Left kidney (tissue), 2 donors: Measurements from ENCODE around the gene RBBP4. TPM values are rescaled to one million over a fixed set of nuclear protein-coding genes. Genes with fewer than 3 reads are reported as not detected.
"Not testable (repeated sequence)": the region's sequence is repeated elsewhere in the genome, so short reads cannot be mapped to it uniquely, and the experiment has no call there.

Experiments used
- DNase-seq: peaks from one replicate; pipeline ENCODE4 v3.0.0-alpha.2; 2013
- polyA plus RNA-seq: library from polyadenylated mRNA; unstranded; fragments of 120-200 nt; gene quantifications from one replicate; pipeline ENCODE4 v1.2.1, GENCODE V29; 2013; ENCODE audit not compliant: insufficient read length

RBBP4 gene
- polyA plus RNA-seq, 1 donor, result 379 TPM

DNA sequence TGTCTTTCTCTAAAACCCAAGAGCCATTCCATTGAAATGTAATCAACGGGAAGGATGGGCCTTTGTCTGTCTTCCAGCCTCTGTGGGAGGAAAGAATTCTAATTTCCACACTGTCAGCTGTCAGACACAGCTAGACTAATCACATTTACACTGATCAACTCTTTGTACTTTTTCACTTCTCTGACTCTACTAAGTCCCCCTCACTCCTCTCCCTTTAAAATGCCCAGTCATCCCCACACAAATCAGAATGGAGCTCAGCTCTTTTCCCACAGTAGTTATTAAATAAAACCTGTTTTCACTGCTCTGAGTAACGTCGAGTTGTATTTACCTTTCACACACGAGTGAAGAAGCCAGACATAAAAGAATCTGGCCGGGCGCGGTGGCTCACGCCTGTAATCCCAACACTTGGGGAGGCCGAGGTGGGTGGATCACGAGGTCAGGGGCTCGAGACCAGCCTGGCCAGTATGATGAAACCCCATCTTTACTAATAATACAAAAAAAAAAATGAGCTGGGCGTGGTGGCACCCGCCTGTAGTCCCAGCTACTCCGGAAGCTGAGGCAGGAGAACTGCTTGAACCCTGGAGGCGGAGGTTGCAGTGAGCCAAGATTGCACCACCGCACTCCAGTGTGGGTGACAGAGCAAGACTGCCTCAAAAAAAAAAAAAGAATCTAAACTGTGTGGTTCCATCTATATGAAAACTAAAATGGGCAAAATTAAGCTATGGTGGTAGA lies 13.9 kb upstream of the RBBP4 start:
- no peak for DNase-seq

DNA sequence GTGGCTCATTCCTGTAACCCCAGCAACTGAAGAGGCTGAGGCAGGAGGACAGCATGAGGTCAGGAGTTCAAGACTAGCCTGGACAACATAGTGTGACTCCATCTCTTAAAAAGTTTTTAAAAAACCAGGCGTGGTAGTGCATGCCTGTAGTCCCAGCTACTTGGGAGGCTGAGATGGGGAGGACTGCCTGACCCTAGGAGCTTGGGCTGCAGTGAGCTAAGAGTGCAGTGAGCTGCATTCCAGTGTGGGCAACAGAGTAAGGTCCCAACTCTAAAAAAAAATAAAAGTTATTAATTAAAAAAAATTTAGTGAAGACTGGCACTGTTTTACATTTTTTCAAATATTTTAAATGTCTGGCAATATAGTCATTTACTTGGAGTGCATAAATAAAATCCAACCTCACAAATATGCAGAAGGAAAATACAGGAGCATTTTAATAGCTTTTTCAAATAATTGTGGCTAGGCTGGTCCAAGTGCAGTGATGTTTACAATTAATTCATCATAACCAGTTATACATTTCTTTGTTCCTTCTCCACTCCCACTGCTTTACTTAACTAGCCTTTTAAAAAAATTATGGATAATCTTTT lies 11.4 kb upstream of the RBBP4 start:
- DNase-seq, result no peak

DNA sequence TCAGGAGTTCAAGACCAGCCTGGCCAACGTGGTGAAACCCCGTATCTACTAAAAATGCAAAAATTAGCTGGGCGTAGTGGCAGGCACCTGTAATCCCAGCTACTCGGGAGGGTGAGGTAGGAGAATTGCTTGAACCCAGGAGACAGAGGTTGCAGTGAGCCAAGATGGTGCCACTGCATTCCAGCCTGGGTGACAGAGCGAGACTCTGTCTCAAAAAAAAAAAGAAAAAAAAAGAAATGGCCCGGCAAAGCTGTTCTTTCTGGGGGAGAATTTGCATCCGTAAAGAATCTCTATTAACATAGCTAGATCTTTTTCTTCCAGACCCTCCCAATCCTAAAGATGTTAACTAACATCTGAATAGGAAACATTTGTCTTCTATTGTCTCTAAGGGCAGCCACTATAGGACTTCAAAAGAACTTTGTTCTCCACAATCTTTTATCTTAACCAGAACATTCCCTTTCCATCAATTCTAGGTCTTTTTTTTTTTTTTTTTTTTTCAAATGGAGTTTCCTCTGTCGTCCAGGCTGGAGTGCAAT lies 8.6 kb upstream of the RBBP4 start:
- DNase-seq, result not testable (repeated sequence)

DNA sequence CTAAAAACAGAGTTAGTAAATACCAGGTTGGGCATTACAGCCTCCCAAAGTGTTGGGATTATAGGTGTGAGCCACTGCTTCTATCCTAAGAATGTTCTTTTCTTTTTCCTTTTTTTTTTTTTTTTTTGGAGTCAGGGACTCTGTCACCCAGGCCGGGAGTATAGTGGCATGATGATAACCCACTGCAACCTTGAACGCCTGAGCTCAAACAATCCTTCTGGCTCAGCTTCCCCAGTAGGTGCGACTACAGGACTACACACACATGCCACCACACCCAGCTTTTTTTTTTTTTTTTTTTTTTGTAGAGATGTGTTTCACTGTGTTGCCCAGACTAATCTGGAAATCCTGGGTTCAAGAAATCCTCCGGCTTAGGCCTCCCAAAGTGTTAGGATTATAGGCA lies 6.6 kb upstream of the RBBP4 start:
- DNase-seq, result no peak

DNA sequence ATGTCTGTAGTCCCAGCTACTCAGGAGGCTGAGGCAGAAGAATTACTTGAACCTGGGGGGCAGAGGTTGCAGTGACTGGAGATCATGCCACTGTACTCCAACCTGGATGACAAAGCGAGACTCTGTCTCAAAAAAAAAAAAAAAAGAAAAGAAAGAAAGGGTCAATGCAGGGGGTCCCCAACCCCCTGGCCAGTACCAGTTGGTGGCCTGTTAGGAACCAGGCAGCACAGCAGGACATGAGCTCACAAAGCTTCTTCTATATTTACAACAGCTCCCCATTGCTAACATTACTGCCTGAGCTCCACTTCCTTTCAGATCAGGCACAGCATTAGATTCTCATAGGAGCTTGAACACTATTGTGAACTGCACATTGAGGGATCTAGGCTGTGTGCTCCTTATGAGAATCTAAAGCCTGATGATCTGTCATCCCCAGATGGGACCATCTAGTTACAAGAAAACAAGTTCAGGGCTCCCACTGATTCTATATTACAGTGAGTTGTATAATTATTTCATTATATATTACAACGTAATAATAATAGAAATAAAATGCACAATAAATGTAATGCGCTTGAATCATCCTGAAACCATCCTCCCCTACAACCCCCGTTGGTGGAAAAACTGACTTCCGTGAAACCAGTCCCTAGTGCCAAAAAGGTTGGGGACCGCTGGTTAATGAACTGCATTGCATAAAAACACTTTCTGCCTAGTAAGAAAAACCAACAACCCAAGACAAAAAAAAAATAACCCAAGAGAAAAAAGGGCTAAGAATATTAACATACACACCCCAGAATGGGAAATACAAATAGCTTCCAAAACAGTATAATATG lies 3.5 kb upstream of the RBBP4 start:
- DNase-seq, result no peak

DNA sequence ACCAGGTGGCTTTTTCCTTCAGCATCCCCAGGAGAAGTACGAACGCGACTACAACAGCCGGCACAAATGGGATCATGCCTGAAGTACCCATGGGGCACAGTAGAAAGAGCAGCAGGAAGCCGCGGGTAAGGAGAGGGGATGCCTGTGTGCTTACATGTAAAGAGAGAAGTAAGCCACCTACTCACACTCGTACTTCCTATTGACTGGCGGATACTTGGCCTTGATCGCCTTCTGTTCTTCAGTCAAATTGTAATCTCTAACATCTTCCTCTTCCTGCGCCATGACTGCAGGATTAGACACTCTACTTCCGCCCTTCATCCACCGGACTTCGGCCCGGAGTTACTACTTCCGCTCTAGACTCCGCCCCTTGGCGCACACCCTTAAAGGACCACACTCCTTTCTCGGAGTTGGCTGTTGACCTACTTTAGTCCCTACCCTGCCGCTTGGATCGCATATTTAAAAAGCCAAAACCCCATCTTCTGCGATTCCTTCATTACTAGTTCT lies 708 bp upstream of the RBBP4 start, which contains the start of gene ZBTB8OS:
Gene ZBTB8OS, minus strand, starts transcription at position 303 of the 504 bp plus-strand sequence. Its CDS starts 21 bp downstream, at position 282.
- peak; percentile 92 for DNase-seq

DNA sequence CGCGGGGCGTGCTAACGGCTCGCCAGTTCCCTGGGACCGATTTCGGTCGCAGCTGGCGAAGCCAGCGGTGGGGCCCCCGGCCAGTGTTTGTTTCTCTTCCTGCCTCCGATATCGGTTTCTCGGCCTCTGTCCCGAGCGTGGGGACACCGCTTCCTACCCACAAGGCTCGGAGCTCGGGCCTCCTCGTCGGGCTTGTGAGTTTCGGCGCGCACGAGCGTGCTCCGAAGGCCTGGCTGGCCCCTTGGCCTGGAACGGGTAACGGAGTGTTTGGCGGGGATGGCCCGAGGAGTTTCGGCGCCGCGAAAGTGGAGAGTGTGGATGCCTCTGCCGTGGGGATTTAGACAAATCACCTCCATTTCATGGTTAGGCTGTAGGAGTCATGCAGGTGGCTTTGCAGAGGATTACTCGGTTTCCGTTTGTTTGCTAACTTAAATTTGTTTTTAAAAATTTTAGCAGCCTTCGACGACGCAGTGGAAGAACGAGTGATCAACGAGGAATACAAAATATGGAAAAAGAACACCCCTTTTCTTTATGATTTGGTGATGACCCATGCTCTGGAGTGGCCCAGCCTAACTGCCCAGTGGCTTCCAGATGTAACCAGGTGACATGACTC lies 559 bp downstream of the RBBP4 start:
- DNase-seq, result no peak

DNA sequence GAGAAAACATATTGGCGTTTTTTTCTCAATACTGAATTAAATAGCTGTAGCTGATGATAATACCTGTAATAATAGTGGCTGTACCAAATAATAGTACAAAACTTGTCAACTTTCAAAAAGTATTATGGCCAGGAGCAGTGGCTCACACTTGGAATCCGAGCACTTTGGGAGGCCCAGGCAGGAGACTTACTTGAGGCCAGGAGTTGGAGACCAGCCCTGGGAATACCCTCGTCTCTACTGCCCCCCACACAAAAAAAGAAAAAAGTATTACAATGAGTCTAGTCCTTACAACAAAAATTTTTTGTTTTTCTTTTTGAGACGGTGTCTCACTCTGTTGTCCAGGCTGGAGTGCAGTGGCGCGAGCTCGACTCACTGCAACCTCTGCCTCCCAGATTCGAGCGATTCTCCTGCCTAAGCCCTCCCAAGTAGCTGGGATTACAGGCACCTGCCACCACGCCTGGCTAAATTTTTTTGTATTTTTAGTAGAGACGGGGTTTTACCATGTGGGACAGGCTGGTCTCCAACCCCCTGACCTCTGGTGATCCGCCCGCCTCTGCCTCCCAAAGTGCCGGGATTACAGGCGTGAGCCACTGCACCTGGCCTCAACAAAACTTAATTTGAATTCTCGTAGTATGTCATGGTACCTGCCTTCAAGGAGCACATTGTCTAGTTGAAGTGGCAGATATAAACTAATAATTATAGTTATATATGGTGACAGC lies 1.4 kb downstream of the RBBP4 start:
- DNase-seq, result no peak

DNA sequence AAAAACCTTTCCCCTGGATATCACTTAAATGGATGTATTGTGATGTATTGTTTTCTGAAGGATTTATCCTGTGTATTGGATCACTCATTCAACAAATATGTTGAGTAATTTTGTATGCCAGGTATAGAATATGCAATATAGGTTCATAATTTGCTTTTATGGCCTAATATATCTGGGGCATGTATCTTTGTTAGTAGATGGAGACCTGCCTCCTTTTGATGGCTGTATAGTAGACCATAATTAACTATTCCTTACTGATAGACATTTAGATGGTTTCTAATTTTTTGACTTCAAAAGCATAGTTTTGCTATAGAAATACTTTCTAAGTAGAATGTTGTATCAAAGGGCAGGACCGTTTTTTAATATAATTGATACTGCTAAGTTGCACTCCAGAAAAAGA lies 8.6 kb downstream of the RBBP4 start:
- no peak for DNase-seq

DNA sequence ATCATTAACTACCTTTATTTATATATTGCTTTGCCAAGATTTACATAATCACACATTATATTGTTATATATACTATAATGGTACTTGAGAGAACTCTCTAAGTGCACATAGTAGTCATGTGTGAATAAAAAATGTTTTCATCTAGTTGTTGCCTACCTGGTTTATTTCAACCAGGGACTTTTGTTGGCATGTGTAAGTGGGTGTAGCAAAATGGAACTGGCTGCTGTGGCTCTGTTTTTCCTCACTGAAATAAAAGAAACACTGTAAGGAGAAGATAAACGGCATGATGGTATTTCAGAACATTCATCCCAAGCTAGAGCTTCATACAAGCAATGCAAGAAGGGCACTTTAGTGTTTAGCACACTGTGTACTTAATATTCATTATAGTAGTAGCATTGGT lies 14.9 kb downstream of the RBBP4 start:
- no peak for DNase-seq

DNA sequence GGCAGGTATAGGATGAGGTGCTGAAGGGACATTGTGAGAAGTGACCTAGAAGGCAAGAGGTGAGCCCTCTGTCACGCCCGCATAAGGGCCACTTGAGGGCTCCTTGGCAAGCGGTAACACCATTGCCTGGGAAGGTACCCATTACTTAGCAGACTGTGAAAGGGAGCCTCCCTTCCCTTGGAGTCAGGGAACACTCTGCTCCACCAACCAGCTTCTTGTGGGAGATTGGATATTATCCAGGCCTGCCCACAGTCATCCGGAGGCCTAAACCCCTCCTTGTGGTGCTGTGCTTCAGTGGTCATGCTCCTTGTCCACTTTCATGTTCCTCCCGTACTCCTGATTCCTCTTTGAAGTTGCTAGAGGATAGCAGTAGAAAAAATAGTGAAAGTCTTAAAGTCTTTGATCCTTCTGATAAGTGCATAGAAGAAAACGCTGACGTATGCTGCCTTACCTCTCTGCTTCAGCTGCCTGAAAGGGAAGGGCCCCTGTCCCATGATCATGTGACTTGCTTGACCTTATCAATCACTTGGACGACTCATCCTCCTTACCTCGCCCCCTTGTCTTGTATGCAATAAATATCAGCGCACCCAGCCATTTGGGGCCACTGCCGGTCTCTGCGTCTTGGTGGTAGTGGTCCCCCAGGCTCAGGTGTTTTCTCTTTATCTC lies 16.0 kb downstream of the RBBP4 start:
- DNase-seq, result no peak

DNA sequence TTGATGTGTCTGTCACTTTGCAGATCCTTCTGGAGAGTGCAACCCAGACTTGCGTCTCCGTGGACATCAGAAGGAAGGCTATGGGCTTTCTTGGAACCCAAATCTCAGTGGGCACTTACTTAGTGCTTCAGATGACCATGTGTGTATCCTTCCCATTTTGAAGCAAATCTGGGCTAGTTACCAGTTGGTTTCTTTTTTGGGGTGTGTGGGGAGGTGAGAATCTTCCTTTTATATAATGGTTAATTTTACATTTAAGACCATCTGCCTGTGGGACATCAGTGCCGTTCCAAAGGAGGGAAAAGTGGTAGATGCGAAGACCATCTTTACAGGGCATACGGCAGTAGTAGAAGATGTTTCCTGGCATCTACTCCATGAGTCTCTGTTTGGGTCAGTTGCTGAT lies 17.7 kb downstream of the RBBP4 start:
- not testable (repeated sequence) for DNase-seq

DNA sequence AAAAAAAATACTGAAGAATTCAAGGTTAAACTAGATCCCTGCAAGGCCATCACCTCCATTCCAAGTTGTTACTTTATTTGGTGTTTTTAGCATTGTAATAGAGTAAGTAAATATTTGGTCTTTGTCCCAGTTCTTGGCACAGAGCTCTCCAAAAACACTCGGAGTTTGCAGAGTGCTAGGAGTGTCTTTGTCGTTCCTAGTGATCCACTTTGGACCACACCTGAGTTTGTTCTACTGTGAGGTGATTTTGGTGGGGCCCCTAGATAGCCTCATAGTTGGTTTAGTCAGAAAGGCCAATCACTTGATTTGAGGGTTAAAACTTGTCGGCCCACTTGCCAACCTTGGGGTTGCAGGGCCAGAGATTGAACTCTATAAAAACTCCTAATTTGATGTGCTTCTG lies 25.9 kb downstream of the RBBP4 start:
- DNase-seq, result no peak

DNA sequence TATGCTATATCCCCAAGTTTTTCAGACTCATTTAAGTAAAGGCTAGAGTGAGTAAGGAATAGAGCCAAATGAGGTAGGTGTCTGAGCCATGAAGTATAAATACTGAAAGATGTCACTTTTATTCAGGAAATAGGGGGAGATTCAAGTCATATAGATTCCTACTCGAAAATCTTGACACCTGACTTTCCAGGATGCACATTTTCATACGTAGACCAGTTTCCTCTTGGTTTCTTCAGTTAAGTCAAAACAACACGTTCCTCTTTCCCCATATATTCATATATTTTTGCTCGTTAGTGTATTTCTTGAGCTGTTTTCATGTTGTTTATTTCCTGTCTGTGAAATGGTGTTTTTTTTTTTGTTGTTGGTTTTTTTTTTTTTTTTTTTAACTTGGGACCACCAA lies 29.0 kb downstream of the RBBP4 start:
- not testable (repeated sequence) for DNase-seq

DNA sequence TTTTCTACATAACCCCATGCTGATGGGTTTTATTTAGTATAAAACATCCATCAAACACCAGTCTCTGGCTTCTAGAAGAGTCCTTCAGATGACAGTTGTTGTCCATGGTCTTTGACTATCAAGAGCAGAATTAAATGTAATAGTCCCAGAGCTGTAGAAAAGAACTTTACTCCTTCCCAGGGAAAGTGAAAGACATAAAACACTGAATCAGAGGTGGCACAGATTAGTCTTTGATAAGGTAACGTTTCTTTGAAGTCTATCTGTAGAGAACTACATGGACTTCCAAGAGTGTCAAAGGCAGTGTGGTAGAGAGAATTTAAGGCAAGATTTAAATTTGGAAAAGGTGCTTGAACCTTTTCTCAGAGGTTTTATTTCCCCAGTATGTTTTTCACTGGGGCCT lies 29.6 kb downstream of the RBBP4 start:
- no peak for DNase-seq

DNA sequence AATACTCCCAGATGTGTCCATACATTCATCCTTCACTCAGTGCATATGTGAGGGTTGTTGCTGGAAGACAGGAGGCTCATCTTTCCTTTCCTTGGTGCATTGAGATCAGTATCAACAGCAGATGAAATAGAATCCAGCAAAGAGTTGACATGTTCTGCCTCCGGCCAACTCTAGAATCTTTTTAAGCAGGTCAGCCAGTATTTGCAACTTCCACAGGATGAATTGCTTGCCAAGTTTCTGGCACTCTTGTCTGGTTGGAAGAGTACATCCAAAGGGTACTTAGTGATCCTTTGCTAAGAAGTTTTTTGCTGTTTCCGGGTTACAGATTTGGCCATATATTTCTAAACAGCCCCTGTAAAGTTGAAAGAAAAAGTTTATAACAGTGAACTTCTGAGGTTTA lies 30.5 kb downstream of the RBBP4 start:
- no peak for DNase-seq

DNA sequence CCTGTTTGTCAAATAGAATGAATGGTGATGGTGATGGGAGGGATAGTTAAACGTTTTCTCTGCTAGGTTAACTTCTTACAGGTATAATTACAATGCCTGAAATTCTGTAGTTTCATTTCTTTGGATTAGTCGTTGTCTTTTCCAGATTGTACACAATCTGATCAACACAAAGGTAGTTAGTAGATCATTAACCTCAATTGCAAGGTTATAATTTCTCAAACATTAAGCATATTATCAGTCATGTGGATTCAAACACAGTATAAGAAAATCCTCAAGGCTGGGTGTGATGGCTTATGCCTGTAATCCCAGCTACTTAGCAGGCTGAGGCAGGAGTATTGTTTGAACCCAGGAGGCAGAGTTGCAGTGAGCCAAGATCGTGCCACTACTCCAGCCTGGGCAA lies 31.0 kb downstream of the RBBP4 start:
- no peak for DNase-seq

DNA sequence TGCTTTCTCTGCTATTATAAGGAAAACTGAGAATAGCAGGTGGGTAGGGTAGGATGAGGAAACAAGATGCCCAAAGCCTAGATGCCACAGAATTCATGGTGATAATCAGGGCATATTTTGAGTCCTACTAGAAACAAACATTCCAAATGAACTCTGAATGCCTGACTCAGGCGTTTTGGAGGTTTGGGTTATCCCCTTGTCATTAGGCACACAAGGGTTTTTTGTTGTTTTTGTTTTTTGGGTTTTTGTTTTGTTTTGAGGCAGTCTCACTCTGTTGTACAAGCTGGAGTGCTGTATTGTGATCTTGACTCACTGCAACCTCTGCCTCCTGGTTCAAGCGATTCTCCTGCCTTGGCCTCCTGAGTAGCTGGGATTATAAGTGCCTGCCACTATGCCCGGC lies 32.4 kb downstream of the RBBP4 start:
- DNase-seq, result no peak

DNA sequence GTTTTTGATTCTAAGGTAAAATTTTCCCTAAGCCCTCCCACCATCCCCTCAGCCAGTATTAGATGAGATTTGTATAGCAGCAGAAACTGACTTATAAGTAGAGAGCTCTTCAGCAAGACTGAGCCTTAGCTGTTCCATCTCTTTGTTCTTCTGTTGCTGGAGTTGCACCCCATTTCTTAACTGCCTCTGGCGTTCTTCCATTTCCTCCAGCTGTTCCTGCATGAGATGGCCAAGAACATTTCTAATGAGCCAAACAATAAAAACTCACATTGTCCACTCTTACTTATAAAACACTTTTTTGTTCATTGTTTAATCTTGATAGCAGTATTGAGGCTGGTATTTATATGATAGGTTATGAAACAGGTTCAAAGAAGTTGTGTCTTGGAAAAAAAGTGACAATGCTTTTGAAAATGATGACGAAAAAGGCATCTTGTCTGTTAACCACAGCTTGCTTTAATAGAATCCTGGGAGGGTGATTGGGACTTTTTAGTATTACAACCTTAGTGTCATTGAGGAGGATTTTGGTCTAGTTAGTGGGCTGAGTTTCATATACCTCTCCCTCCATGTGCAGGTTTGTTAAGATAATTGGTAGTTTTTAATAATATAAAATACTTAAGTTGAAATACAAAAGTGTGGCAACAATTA lies 33.3 kb downstream of the RBBP4 start:
- DNase-seq, result peak; percentile 41

DNA sequence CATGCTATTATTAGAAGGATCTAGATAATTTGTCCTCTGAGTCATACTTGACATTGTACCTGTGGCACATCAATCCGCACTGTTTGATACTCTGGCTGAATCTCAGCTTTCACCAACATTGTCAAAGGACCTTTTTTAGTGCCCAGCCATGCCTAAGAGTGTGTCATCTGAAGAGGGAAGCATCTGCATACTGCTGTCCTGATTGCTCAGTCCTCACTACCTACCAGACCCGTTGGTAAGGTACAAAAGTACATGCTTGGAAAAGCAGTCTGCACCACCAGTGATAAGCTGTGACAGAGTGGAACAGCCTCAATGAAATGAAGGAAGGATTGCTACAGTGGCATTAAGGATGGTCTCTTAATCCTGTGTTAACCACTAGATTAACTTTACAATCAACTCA lies 34.5 kb downstream of the RBBP4 start:
- DNase-seq, result no peak
